Stimulated activated CD4-positive, alpha-beta T cell treated with anti-CD3 and anti-CD28 coated beads, Interleukin-15, amount 100 ng/mL, for 48 hours (primary cell): ENCODE data around the gene ENTHD1.

Source experiments
- DNase-seq, 2 donors: peaks; one replicate each; pipeline ENCODE4 v3.0.0-alpha.2; 2020; ENCODE audit warnings: low read depth in 2 of 2

The ENTHD1 gene

GRCh38 chr22:39893526-39893925 lies at the start of gene ENTHD1:
Gene ENTHD1, minus strand, starts transcription at chr22:39893760. Its CDS starts 6,012 bp downstream, at chr22:39887748.
- DNase-seq: no peak

- DNase-seq: no peak
Measured at GRCh38 chr22:39943337-39943736, 49.8 kb upstream of the ENTHD1 start.

GRCh38 chr22:39942439-39943230 lies 49.1 kb upstream of the ENTHD1 start:
- no peak for DNase-seq

GRCh38 chr22:39941601-39942000 lies 48.0 kb upstream of the ENTHD1 start:
- no peak for DNase-seq

GRCh38 chr22:39940757-39941305 lies 47.3 kb upstream of the ENTHD1 start:
- DNase-seq: no peak

- no peak for DNase-seq
Measured at GRCh38 chr22:39939830-39940229, 46.3 kb upstream of the ENTHD1 start.

- DNase-seq: peak; percentile 45 to 47
Measured at GRCh38 chr22:39938509-39939111, 45.0 kb upstream of the ENTHD1 start.

GRCh38 chr22:39937906-39938305 lies 44.3 kb upstream of the ENTHD1 start:
- no peak for DNase-seq

GRCh38 chr22:39936523-39937145 lies 43.1 kb upstream of the ENTHD1 start:
- no peak for DNase-seq

GRCh38 chr22:39935612-39936011 lies 42.1 kb upstream of the ENTHD1 start:
- no peak for DNase-seq

GRCh38 chr22:39935116-39935515 lies 41.6 kb upstream of the ENTHD1 start:
- DNase-seq: no peak

GRCh38 chr22:39933741-39934140 lies 40.2 kb upstream of the ENTHD1 start:
- no peak for DNase-seq

GRCh38 chr22:39932918-39933649 lies 39.5 kb upstream of the ENTHD1 start:
- DNase-seq: peak in 1 of 2 donors; percentile 64

GRCh38 chr22:39932166-39932565 lies 38.6 kb upstream of the ENTHD1 start:
- DNase-seq: no peak

- no peak for DNase-seq
Measured at GRCh38 chr22:39931251-39931650, 37.7 kb upstream of the ENTHD1 start.

- DNase-seq: no peak
Measured at GRCh38 chr22:39928536-39929520, 35.3 kb upstream of the ENTHD1 start.

GRCh38 chr22:39927544-39927943 lies 34.0 kb upstream of the ENTHD1 start:
- DNase-seq: peak in 1 of 2 donors; percentile 38

- DNase-seq: no peak
Measured at GRCh38 chr22:39926753-39927152, 33.2 kb upstream of the ENTHD1 start.

- DNase-seq: no peak
Measured at GRCh38 chr22:39925909-39926679, 32.5 kb upstream of the ENTHD1 start.

GRCh38 chr22:39925273-39925672 lies 31.7 kb upstream of the ENTHD1 start:
- no peak for DNase-seq
